ENCODE measurements around the gene MRE11.

Gene MRE11

DNA sequence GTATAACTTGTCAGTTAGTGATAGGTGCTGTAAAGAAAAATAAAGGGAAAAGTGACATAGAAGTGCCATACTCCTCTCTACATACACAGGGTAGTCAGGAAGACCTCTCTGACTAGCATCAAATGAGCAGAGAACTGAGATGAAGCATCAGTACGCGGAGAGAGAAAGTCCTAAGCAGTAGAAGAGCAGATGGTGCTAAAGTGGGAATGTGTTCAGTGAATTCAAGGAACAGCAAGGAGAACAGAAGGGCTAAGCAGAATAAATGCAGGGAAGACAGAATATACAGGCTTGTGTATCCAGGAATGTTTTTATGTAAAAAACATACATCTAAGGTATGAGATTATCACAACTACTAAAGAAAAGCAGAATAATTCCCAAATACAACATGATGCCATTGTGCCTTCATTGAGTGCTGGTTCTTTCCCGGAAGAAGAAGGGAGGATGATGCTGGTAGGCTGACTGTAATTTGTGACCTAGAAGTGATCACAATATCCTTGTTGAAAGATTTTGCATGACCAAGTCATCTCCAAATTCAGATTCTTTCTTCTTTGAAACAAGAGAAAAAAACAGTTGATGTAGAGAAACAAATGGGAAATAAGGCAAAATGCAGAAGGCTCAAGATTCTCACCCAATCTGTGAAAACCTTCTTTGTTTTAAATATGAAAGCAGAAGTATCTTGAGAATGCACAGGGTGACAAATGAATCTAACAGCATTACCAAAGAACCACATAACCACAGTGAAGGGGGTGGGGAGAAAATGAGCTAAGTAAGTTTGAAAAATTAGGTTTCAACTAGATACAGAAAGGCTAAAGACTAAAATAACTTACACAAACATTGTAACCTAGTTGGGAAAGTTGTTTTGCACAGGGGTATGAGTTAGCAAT is 20.5 kb downstream of the MRE11 start:
- H3K36me3 ChIP-seq (ENCODE audit: insufficient read depth, low read length) = peaks cover 6% of the 10 kb centered on the region
- no peaks in the 10 kb centered on the region for H3K9me3 ChIP-seq (ENCODE audit: control insufficient read depth, insufficient read depth, low read length)
- no peak overlapping the region; the same call in 1 of the 2 replicates for H3K9ac ChIP-seq (ENCODE audit: low read depth, low read length)
- peaks cover 19% of the 10 kb centered on the region; the same call in 1 of the 2 replicates for H3K4me1 ChIP-seq (ENCODE audit: insufficient read depth, low read length)

DNA sequence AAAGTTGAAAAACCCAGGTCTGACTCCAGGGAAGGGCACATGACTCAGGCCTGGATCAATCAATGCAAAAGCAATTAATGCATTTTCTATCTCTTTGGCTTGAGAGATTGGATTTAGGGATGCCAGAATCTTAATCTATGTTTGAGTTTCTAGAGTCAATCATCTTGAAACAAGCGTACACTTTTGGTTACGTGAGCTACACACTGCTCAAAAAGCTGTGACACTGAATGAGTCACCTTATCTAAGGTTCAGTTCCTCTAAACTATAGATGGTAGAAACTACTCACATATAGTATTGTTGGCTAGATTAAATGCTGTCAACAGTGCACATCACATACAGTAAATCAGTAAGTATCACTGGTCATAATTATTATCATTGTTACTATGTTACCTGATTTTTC is 24.2 kb downstream of the MRE11 start:
- H3K4me1 ChIP-seq (ENCODE audit: insufficient read depth, low read length) = peaks cover 19% of the 10 kb centered on the region; the same call in 1 of the 2 replicates
- peaks cover 6% of the 10 kb centered on the region for H3K36me3 ChIP-seq (ENCODE audit: insufficient read depth, low read length)
- no peaks in the 10 kb centered on the region for H3K9me3 ChIP-seq (ENCODE audit: control insufficient read depth, insufficient read depth, low read length)
- no peak overlapping the region for H3K9ac ChIP-seq (ENCODE audit: low read depth, low read length)

DNA sequence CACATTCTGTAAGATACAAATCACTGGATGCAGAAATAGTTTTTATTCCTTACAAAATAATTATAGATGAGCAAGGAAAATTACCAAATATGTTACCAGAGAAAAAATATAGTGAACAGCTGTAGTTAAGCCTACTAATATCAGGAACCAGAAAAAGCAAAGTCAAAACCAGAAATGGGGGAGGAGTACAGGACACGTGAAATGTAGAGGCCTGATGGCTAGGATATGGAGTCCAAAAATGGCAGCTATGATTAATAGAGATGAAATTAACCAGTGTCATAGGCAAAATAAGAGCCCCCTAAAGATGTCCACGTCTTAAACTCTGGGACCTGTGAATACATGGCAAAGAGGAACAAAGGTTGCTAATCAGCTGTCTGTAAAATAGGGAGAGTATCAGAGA is 34.1 kb downstream of the MRE11 start:
- Histone ChIP-seq H3K36me3 (ENCODE audit: insufficient read depth, low read length) (no peaks in the 10 kb centered on the region), H3K9ac (ENCODE audit: low read depth, low read length) (no peak overlapping the region), H3K4me1 (ENCODE audit: insufficient read depth, low read length) (no peaks in the 10 kb centered on the region), H3K9me3 (ENCODE audit: control insufficient read depth, insufficient read depth, low read length) (no peaks in the 10 kb centered on the region)

DNA sequence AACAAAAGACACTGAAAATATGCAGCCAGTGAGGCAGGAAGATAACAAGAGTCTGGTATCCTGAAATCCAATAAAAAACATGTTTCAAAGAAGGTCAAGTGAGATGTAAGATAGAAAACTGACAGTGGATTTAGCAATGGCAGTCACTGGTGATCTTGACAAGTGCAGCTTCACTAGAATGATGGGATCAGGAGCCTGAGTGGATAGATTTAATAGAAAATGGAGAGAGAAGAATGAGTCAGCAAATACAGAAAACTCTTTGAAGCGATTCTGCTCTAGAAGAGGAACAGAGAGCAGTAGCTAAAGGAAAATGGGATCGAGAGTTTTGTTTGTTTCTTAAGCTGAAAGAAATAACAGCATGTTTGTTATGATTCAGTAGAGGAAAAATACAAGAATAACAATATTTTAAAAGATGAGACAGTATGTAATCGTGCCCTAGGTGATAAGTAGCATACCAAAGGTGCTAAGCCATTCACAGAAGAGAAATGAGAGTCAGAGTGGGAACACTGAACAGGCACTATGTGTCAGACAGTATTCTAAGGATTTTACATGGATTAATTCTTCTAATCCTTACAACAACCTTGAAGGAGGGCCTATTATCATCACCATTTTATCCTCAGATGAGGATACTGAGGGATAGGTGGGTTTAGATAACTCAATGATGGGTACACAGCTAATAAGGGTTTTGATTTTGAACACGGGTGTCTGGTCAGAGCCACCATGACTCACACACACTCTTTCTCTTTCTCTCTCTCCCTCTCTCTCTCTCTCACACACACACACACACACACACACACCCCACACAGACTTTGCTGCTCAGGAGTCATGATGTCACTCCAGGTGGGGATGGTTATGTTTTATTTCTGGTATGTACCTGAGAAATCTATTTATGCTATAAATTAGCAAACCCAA is 36.3 kb downstream of the MRE11 start:
- no peaks in the 10 kb centered on the region for H3K9me3 ChIP-seq (ENCODE audit: control insufficient read depth, insufficient read depth, low read length)
- no peak overlapping the region for H3K9ac ChIP-seq (ENCODE audit: low read depth, low read length)
- H3K36me3 ChIP-seq (ENCODE audit: insufficient read depth, low read length) = no peaks in the 10 kb centered on the region; the same call in 1 of the 2 replicates

DNA sequence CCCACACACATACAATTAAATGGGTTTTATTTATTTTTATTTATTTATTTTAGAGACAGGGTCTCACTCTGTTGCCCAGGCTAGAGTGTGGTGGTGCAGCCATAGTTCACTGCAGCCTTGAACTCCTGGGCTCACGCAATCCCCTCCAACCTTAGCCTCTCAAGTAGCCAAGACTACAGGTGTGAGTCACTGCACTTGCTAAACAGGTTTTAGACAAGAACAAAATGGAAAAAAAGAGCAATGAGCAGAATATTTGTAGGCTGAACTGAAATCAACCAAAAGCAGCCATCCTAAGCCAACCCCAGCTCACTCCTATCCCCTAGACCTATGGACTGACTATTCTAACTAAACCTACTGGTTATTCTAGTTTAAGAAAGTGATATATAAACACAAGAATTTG is 37.8 kb downstream of the MRE11 start:
- Histone ChIP-seq H3K36me3 (ENCODE audit: insufficient read depth, low read length) (no peaks in the 10 kb centered on the region; the same call in 1 of the 2 replicates), H3K9ac (ENCODE audit: low read depth, low read length) (no peak overlapping the region), H3K4me1 (ENCODE audit: insufficient read depth, low read length) (no peaks in the 10 kb centered on the region), H3K9me3 (ENCODE audit: control insufficient read depth, insufficient read depth, low read length) (no peaks in the 10 kb centered on the region)

More for the DNA sequence above, 36.3 kb downstream of the MRE11 start:
- H3K4me1 ChIP-seq (ENCODE audit: insufficient read depth, low read length) = no peaks in the 10 kb centered on the region

DNA sequence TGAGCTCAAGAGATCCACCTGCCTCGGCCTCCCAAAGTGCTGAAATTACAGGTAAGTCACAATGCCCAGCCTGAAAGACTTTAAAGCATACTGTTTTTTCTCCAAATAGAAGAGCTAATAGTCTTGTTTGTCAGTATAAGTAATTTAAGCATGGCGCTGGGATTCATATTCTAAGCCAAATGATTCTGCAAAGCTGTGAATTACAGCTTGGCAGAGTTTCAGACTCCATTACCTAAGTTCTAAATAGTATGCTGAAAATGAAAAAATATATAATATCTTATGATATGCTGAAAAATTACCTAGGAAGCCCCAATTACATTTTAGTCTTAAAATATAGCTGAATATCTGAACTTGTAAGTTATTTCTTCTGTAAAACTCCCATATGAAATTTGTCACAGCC is 39.3 kb downstream of the MRE11 start:
- Histone ChIP-seq H3K9ac (ENCODE audit: low read depth, low read length) (no peak overlapping the region), H3K36me3 (ENCODE audit: insufficient read depth, low read length) (no peaks in the 10 kb centered on the region; the same call in 1 of the 2 replicates), H3K4me1 (ENCODE audit: insufficient read depth, low read length) (no peaks in the 10 kb centered on the region), H3K9me3 (ENCODE audit: control insufficient read depth, insufficient read depth, low read length) (no peaks in the 10 kb centered on the region)

DNA sequence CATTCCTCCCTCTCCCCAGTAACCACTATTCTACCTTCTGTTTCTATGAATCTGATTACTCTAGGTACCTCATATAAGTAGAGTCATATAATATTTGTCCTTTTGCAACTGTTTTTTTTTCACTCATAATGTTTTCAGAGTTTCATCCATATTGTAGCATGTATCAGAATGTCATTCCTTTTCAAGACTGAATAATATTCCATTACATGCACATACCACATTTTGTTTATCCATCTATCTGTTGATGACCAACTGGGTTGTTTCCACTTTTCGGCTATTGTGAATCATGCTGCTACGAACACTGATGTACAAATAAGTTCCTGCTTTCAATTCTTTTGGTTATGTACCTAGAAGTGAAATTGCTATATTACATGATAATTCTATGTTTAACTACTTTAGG is 40.7 kb downstream of the MRE11 start:
- Histone ChIP-seq H3K4me1 (ENCODE audit: insufficient read depth, low read length) (no peaks in the 10 kb centered on the region), H3K36me3 (ENCODE audit: insufficient read depth, low read length) (no peaks in the 10 kb centered on the region; the same call in 1 of the 2 replicates), H3K9me3 (ENCODE audit: control insufficient read depth, insufficient read depth, low read length) (no peaks in the 10 kb centered on the region), H3K9ac (ENCODE audit: low read depth, low read length) (no peak overlapping the region)

DNA sequence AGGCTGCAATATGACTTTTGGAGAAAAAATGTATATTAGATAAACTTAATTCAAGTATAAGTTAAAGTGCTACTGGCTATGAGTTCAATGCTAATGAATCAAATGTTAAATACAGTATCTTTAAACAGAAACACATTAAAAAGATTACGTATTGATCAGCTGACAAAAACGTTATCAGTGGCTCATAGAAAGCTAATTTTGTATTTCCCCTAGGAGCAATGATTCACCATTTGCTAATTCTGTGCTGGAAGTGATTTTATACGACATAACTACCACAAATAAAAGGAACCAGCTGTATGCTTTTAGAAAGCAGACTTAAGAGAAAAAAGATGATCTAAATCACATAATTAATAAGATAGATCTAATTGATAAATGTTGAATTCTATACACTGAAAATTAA is 43.6 kb downstream of the MRE11 start:
- Histone ChIP-seq H3K36me3 (ENCODE audit: insufficient read depth, low read length) (no peaks in the 10 kb centered on the region; the same call in 1 of the 2 replicates), H3K9me3 (ENCODE audit: control insufficient read depth, insufficient read depth, low read length) (no peaks in the 10 kb centered on the region), H3K4me1 (ENCODE audit: insufficient read depth, low read length) (no peaks in the 10 kb centered on the region), H3K9ac (ENCODE audit: low read depth, low read length) (no peak overlapping the region)

DNA sequence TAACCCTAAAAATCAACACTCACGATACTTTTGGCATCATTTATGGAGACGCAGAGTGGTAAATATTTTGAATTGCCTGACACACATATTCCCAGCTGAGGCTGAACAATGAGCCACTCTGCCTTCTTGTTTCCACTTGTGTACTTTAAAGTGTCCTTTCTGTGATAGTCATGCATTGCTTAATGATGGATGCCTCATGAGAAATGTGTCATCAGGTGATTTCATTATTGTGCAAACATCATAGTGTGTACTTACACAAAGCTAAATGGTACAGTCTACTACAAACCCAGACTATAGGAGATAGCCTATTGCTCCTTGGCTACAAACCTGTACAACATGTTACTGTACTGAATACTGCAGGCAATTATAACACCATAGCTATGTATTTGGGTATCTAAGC is 44.2 kb downstream of the MRE11 start:
- Histone ChIP-seq H3K9ac (ENCODE audit: low read depth, low read length) (no peak overlapping the region), H3K36me3 (ENCODE audit: insufficient read depth, low read length) (no peaks in the 10 kb centered on the region; the same call in 1 of the 2 replicates), H3K4me1 (ENCODE audit: insufficient read depth, low read length) (no peaks in the 10 kb centered on the region), H3K9me3 (ENCODE audit: control insufficient read depth, insufficient read depth, low read length) (no peaks in the 10 kb centered on the region)

DNA sequence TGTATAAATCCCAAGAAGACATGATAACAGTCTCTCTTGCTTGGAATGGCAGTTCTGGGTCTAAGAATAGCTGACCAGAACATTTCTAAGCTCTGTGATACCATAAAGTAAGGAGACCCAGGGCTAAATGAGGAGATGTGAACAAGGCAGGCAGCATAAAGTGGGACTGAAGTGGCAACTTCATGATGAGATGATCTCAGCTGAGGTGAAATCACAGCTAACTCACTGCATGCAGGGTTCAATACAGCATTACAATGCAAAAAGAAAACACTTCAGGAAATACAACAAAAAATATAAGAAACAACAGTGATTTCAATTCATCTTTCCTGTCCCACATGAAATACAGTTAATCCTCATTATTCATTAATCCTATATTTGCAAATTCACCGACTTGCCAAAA is 44.6 kb downstream of the MRE11 start:
- Histone ChIP-seq H3K9ac (ENCODE audit: low read depth, low read length) (no peak overlapping the region), H3K9me3 (ENCODE audit: control insufficient read depth, insufficient read depth, low read length) (no peaks in the 10 kb centered on the region), H3K36me3 (ENCODE audit: insufficient read depth, low read length) (no peaks in the 10 kb centered on the region; the same call in 1 of the 2 replicates), H3K4me1 (ENCODE audit: insufficient read depth, low read length) (no peaks in the 10 kb centered on the region)

DNA sequence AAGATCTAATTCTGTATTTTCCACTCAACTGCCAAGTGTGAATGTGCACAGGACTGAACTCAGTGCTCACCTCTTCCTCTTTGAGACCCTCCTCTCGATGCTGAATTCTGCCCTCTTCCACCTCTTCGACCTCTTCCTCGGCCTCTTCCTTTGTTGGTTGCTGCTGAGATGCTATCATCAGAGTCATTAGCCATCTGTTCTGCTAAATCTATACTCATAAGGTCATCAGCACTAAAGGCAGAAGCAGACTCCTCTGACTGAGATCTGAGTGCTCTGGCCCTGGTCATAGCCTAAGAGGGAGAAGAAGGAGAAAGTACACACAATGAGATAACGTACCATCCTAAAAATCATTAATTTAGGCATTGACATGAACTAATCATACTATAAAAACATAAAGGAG is 46.5 kb downstream of the MRE11 start:
- H3K9ac ChIP-seq (ENCODE audit: low read depth, low read length) = no peak overlapping the region
- H3K4me1 ChIP-seq (ENCODE audit: insufficient read depth, low read length) = no peaks in the 10 kb centered on the region
- H3K9me3 ChIP-seq (ENCODE audit: control insufficient read depth, insufficient read depth, low read length) = no peaks in the 10 kb centered on the region
- H3K36me3 ChIP-seq (ENCODE audit: insufficient read depth, low read length) = no peaks in the 10 kb centered on the region

DNA sequence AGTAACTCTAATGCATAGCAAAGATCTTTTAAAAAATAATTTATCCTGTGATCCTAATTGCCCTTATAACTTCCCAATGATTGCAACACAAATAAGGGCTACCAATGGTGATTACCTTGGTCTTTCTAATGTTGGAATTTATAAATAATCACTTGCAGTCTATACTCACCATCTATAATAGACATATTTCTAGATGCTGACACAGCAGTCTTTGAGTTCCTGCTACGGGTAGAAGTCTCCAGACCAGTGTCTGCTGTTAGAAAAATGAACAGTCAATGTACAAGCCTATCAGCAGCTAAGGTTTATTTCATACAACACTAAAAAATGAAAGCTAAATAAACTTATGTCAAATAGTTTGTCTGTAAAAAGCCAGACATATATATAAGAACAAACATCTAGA is 48.0 kb downstream of the MRE11 start:
- H3K9me3 ChIP-seq (ENCODE audit: control insufficient read depth, insufficient read depth, low read length) = no peaks in the 10 kb centered on the region
- H3K4me1 ChIP-seq (ENCODE audit: insufficient read depth, low read length) = 0 out of 2 replicates have a peak, but pooled peaks cover 3% of the 10 kb centered on the region
- no peaks in the 10 kb centered on the region for H3K36me3 ChIP-seq (ENCODE audit: insufficient read depth, low read length)
- H3K9ac ChIP-seq (ENCODE audit: low read depth, low read length) = no peak overlapping the region

DNA sequence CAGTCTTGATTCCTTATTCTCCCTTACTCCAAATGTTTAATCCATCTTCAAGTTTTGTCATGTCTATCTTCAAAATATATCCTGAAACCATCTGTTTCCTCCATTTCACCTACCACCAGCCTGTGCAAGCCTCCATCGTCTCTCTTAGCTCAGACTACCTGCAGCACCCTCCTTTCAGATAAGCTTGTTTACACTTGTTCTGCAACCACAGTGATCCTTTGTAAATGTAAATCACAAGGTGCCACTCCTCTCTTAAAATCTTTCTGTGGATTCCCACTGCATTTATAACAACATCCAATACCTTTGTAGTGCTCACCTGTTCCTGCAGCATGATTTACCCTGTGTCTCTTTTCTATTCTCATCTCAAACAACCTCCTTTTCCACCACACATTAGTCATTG is 60.6 kb downstream of the MRE11 start:
- no peaks in the 10 kb centered on the region for H3K9me3 ChIP-seq (ENCODE audit: control insufficient read depth, insufficient read depth, low read length)
- peaks cover 15% of the 10 kb centered on the region; the same call in 1 of the 2 replicates for H3K4me1 ChIP-seq (ENCODE audit: insufficient read depth, low read length)
- no peak overlapping the region for H3K9ac ChIP-seq (ENCODE audit: low read depth, low read length)
- H3K36me3 ChIP-seq (ENCODE audit: insufficient read depth, low read length) = 0 out of 2 replicates have a peak, but pooled peaks cover 4% of the 10 kb centered on the region

DNA sequence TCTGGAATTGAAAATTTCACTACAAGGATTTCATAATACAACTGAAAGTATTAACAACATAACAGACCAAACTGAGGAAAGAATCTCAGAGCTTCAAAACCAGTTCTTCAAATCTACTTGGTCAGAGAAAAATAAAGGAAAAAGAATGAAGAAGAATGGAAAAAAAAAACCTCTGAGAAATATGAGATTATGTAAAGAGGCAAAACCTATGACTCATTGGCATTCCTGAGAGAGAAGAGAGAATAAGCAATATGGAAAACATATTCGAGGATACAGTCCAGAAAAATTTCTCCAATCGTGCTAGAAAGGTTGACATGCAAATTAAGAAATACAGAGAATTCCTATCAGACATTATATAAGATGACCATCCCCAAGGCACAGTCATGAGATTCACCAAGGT is 69.0 kb downstream of the MRE11 start:
- no peaks in the 10 kb centered on the region for H3K9me3 ChIP-seq (ENCODE audit: control insufficient read depth, insufficient read depth, low read length)
- no peaks in the 10 kb centered on the region for H3K36me3 ChIP-seq (ENCODE audit: insufficient read depth, low read length)
- H3K9ac ChIP-seq (ENCODE audit: low read depth, low read length) = no peak overlapping the region
- H3K4me1 ChIP-seq (ENCODE audit: insufficient read depth, low read length) = no peaks in the 10 kb centered on the region
